Omental fat pad (tissue), 4 donors: ENCODE data around the gene UBE3A. TPM values are rescaled to one million over a fixed set of nuclear protein-coding genes. Genes with fewer than 3 reads are reported as not detected.
"Not testable (repeated sequence)": the region's sequence is repeated elsewhere in the genome, so short reads cannot be mapped to it uniquely, and the experiment has no call there.

Source experiments
- ATAC-seq: fragments of 150-250 bp; one replicate; pipeline ENCODE4 v1.9.1; 2016; ENCODE audit warnings: mild to moderate bottlenecking, moderate library complexity; ENCODE audit not compliant: low FRiP score
- DNase-seq: peaks from one replicate; pipeline ENCODE4 v3.0.0-alpha.2; 2019; ENCODE audit warnings: low spot score
- total RNA-seq, 4 donors: library from RNA; depleted of rRNA; stranded (reverse); fragments of >200 nt; gene quantifications; one replicate each; pipeline ENCODE4 v1.1.0, GENCODE V29; 2016
- TF ChIP-seq, protein P1 (sequence below), 3 donors: fragments of 450-650 bp; IDR thresholded peaks; one replicate each; pipeline ENCODE4 v1.5.1; 2016 to 2017; ENCODE audit warnings: antibody characterized with exemption in 3 of 3, mild to moderate bottlenecking in 3 of 3, moderate library complexity in 2 of 3

UBE3A gene
- total RNA-seq, 4 donors from 2014 or later, result 54.1 to 71.6 (median 61.9) TPM

GRCh38 chr15:25456196-25456595, 17.4 kb upstream of the UBE3A start:
- TF ChIP-seq, protein P1, sequence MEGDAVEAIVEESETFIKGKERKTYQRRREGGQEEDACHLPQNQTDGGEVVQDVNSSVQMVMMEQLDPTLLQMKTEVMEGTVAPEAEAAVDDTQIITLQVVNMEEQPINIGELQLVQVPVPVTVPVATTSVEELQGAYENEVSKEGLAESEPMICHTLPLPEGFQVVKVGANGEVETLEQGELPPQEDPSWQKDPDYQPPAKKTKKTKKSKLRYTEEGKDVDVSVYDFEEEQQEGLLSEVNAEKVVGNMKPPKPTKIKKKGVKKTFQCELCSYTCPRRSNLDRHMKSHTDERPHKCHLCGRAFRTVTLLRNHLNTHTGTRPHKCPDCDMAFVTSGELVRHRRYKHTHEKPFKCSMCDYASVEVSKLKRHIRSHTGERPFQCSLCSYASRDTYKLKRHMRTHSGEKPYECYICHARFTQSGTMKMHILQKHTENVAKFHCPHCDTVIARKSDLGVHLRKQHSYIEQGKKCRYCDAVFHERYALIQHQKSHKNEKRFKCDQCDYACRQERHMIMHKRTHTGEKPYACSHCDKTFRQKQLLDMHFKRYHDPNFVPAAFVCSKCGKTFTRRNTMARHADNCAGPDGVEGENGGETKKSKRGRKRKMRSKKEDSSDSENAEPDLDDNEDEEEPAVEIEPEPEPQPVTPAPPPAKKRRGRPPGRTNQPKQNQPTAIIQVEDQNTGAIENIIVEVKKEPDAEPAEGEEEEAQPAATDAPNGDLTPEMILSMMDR (IDR thresholded peaks at IDR 0.05), result no peak
- ATAC-seq (no peak), DNase-seq (no peak)

- no peak for ATAC-seq
- TF ChIP-seq, protein P1 (IDR thresholded peaks at IDR 0.05), result no peak
- DNase-seq, result no peak
Observed at GRCh38 chr15:25455226-25455625, 16.4 kb upstream of the UBE3A start.

DNA sequence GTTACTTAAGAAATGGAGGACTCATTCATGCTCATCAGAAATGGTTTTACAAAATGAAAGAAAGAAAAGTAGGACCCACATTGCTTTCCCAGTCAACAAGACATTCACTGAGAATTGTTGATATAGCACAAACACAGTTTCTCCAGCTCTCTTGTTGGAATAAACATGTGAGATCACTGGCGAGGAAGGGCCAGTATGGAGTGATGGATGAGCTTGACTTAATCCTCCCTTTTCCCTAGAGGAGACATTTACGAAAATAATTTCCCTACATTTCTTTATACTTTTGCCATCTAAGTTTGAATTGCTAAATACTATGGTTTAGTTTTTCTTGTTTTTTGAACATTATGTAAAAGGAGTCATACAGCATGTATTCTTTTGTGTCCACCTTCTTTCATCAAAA, 15.9 kb upstream of the UBE3A start:
- ATAC-seq (no peak), DNase-seq (no peak)
- TF ChIP-seq, protein P1 (IDR thresholded peaks at IDR 0.05), result no peak

DNA sequence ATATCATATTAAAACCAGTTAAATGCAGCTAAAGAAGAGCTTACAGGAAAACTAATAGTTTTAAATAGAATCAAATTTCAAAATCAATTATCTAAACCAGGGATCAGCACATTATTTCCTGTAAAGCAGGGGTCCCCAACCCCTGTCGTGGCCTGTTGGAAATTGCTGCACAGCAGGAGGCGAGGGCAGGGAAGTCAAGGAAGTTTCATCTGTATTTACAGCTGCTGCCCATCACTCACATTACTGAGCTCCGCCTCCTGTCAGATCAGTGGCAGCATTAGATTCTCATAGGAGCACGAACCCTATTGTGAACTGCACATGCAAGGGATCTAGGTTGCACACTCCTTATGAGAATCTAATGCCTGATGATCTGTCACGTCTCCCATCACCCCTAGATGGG, 14.4 kb upstream of the UBE3A start:
- not testable (repeated sequence) for DNase-seq, ATAC-seq

GRCh38 chr15:25451501-25451900, 12.7 kb upstream of the UBE3A start:
- ATAC-seq (no peak), DNase-seq (no peak)
- TF ChIP-seq, protein P1 (IDR thresholded peaks at IDR 0.05), result no peak

GRCh38 chr15:25450163-25450562, 11.3 kb upstream of the UBE3A start:
- ATAC-seq (no peak), DNase-seq (no peak)
- TF ChIP-seq, protein P1 (IDR thresholded peaks at IDR 0.05), result no peak

DNA sequence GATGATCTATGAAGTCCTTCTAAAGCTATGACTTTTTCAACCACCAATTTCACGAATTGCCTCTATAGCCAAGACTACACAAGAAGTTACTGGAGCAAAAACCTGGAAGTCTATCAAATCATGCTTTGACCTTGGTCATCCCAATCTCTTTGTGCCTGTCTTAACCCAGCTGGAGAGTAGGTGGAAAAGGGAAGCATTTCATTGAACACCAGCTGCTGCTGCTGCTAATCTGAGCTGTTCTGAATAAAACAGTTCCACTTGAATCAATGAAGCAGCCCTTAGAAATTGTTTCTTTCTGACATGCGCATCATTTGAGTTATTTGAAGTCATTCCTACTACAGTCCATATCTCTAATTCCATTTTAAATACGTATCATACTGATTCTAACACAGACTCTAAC, 7.3 kb upstream of the UBE3A start:
- DNase-seq (no peak), ATAC-seq (no peak)
- TF ChIP-seq, protein P1 (IDR thresholded peaks at IDR 0.05), result no peak

GRCh38 chr15:25445412-25445811, 6.6 kb upstream of the UBE3A start:
- TF ChIP-seq, protein P1 (IDR thresholded peaks at IDR 0.05), result no peak
- no peak for ATAC-seq
- no peak for DNase-seq
